CD14-positive monocyte (primary cell): ENCODE data around the gene AHNAK. TPM values are rescaled to one million over a fixed set of nuclear protein-coding genes. Genes with fewer than 3 reads are reported as not detected.

Experiments used
- DNase-seq, 3 donors: peaks; one replicate each; pipeline ENCODE4 v3.0.0-alpha.2; 2011 to 2022
- H2AFZ ChIP-seq: 2 replicates; pipeline ENCODE4 v1.6.0; 2012; ENCODE audit warnings: mild to moderate bottlenecking, low read depth, low read length, inconsistent platforms; ENCODE audit not compliant: insufficient read depth, poor library complexity, severe bottlenecking
- H3K27ac ChIP-seq, 2 donors: 1 replicate in 1 of 2; 2 replicates in 1 of 2; pipeline ENCODE4 v1.5.1; 2012 to 2013; ENCODE audit warnings: low read length in 2 of 2, control low read depth in 1 of 2, inconsistent platforms in 1 of 2, low read depth in 1 of 2, mild to moderate bottlenecking in 1 of 2
- H3K27me3 ChIP-seq, 2 donors: one replicate each; pipeline versions ENCODE4 v1.6.0 to v1.6.1; 2011 to 2013; ENCODE audit warnings: low read length in 2 of 2; ENCODE audit not compliant: control insufficient read depth in 2 of 2, insufficient read depth in 2 of 2
- H3K36me3 ChIP-seq, 2 donors: replicated peaks in 1 of 2; 1 replicate in 1 of 2; 2 replicates in 1 of 2; pipeline versions ENCODE4 v1.5.1 to v1.6.1; 2012 to 2013; ENCODE audit warnings: low read length in 2 of 2, control low read depth in 1 of 2, inconsistent platforms in 1 of 2, mild to moderate bottlenecking in 1 of 2; ENCODE audit not compliant: insufficient read depth in 2 of 2, control insufficient read depth in 1 of 2
- H3K4me1 ChIP-seq, 2 donors: 1 replicate in 1 of 2; 2 replicates in 1 of 2; pipeline versions ENCODE4 v1.5.1 to v1.6.1; 2012 to 2013; ENCODE audit warnings: low read length in 2 of 2, control low read depth in 1 of 2, inconsistent platforms in 1 of 2, mild to moderate bottlenecking in 1 of 2, moderate library complexity in 1 of 2; ENCODE audit not compliant: insufficient read depth in 2 of 2, control insufficient read depth in 1 of 2
- H3K4me2 ChIP-seq: replicated peaks from 2 replicates; pipeline ENCODE3; 2012; ENCODE audit warnings: low read length, moderate library complexity, mild to moderate bottlenecking; ENCODE audit not compliant: poor library complexity, severe bottlenecking; ENCODE audit errors: extremely low read depth
- H3K4me3 ChIP-seq, 3 experiments: fragments of 200-600 bp in 1 of 3; sonication (generic) in 1 of 3; replicated peaks in 1 of 3; 1 replicate in 2 of 3; 2 replicates in 1 of 3; pipeline ENCODE4 v1.5.1; 2011 to 2013; ENCODE audit warnings: low read length in 3 of 3, mild to moderate bottlenecking in 3 of 3, control low read depth in 2 of 3, low read depth in 2 of 3, inconsistent platforms in 1 of 3, moderate library complexity in 1 of 3
- H3K79me2 ChIP-seq: 2 replicates; pipeline ENCODE4 v1.6.0; 2012; ENCODE audit warnings: mild to moderate bottlenecking, control low read depth, inconsistent platforms, low read length, moderate library complexity; ENCODE audit not compliant: insufficient read depth
- H3K9ac ChIP-seq: 2 replicates; pipeline ENCODE4 v1.6.0; 2017; ENCODE audit warnings: low read length, mild to moderate bottlenecking; ENCODE audit not compliant: insufficient read depth, poor library complexity, severe bottlenecking
- H3K9me3 ChIP-seq, 2 donors: replicated peaks in 1 of 2; 1 replicate in 1 of 2; 2 replicates in 1 of 2; pipeline versions ENCODE4 v1.5.1 to v1.6.1; 2012 to 2013; ENCODE audit warnings: low read length in 2 of 2, control low read depth in 1 of 2; ENCODE audit not compliant: control insufficient read depth in 1 of 2, insufficient read depth in 1 of 2
- H4K20me1 ChIP-seq: 2 replicates; pipeline ENCODE4 v1.6.0; 2012; ENCODE audit warnings: mild to moderate bottlenecking, low read length, control low read depth, moderate library complexity; ENCODE audit not compliant: insufficient read depth
- H3K27ac Mint-ChIP-seq, 7 donors: one replicate each; pipeline ENCODE4 v1.8.0; 2020; ENCODE audit warnings: mild to moderate bottlenecking in 7 of 7, mixed read lengths in 7 of 7, moderate library complexity in 6 of 7, inconsistent platforms in 2 of 7
- H3K27me3 Mint-ChIP-seq, 3 donors: one replicate each; pipeline ENCODE4 v1.8.0; 2021 to 2022; ENCODE audit warnings: low read depth in 3 of 3, mild to moderate bottlenecking in 3 of 3, mixed read lengths in 3 of 3, moderate library complexity in 3 of 3, inconsistent platforms in 1 of 3
- H3K36me3 Mint-ChIP-seq, 2 donors: one replicate each; pipeline ENCODE4 v1.8.0; 2020; ENCODE audit warnings: mixed read lengths in 2 of 2, inconsistent platforms in 1 of 2, mild to moderate bottlenecking in 1 of 2
- H3K4me1 Mint-ChIP-seq: one replicate; pipeline ENCODE4 v1.8.0; 2020; ENCODE audit warnings: mild to moderate bottlenecking, mixed read lengths
- H3K4me3 Mint-ChIP-seq, 2 donors: one replicate each; pipeline ENCODE4 v1.8.0; 2020; ENCODE audit warnings: mild to moderate bottlenecking in 2 of 2, mixed read lengths in 2 of 2, moderate library complexity in 1 of 2
- H3K9me3 Mint-ChIP-seq, 7 donors: one replicate each; pipeline ENCODE4 v1.8.0; 2020 to 2022; ENCODE audit warnings: mixed read lengths in 7 of 7, mild to moderate bottlenecking in 6 of 7, moderate library complexity in 6 of 7, inconsistent platforms in 2 of 7
- WGBS: methylation state at CpG from one replicate; pipeline ENCODE4 v1.1.5; 2013; ENCODE audit warnings: missing lambda C conversion rate; ENCODE audit not compliant: insufficient coverage; 5-methylcytosine and 5-hydroxymethylcytosine counted together
- intact Hi-C, 2 donors: fragments of 100-400 bp; cut with micrococcal nuclease; formaldehyde crosslinking; loops; one replicate each; pipeline versions ENCODE4 v1.15.0 to v1.15.1; 2023
- polyA plus RNA-seq, 3 donors: library from polyadenylated mRNA; depleted of rRNA in 1 of 3; unstranded in 2 of 3; stranded (reverse) in 1 of 3; fragments of 300-500 nt in 2 of 3; fragments of >200 nt in 1 of 3; fragmentation: Illumina TruSeq in 2 of 3; gene quantifications; 1 replicate in 2 of 3; 2 replicates in 1 of 3; pipeline ENCODE4 v1.2.3, GENCODE V29; 2012 to 2021
- TF ChIP-seq, protein P1 (sequence below): fragments of 200-600 bp; IDR thresholded peaks from one replicate; pipeline ENCODE4 v1.8.0; 2022; ENCODE audit warnings: antibody characterized with exemption, mild to moderate bottlenecking

AHNAK gene
- polyA plus RNA-seq, 3 donors = 80.0 to 201 (median 103) TPM

DNA sequence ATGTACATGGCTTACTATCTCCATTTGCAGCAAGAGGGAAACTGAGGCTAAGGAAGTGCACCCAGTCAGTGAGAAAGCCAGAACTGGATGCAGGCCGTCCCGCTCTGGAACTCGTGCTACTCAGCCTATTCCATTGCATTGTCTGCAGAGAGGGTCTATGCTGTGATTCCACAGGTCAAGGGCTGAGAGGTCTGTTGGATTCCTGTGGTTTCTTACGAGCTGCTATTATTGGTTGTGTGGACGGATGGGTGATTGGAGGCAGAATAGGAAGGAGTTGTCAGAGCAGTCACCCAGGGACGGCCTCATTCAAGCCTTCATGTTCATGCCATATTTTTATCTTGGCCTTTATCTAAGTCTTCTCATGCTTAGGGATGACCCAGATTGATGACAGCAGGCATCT lies 94.3 kb downstream of the AHNAK start:
- H3K27ac Mint-ChIP-seq = no peak overlapping the region
- Histone ChIP-seq H3K27me3 (no peaks in the 10 kb centered on the region), H3K36me3 (no peaks in the 10 kb centered on the region), H3K27ac (no peak overlapping the region), H3K9ac (no peak overlapping the region), H4K20me1 (no peaks in the 10 kb centered on the region), H3K4me2 (no peak overlapping the region), H3K79me2 (no peaks in the 10 kb centered on the region), H3K4me3 (no peak overlapping the region), H3K9me3 (no peaks in the 10 kb centered on the region), H3K4me1 (peaks cover under 1 to 17% of the 10 kb centered on the region in 2 donors), H2AFZ (no peak overlapping the region)
- WGBS = 95% methylated on average over 4 of the region's 6 CpGs
- peaks cover 0 to 4% (median 0%) of the 10 kb centered on the region in 7 donors for H3K9me3 Mint-ChIP-seq
- intact Hi-C loops = no loop called here
- no peak for DNase-seq
- H3K36me3 Mint-ChIP-seq = peaks cover 6 to 16% of the 10 kb centered on the region in 2 donors
- H3K27me3 Mint-ChIP-seq = peaks cover 0 to 7% (median 0%) of the 10 kb centered on the region in 3 donors
- H3K4me3 Mint-ChIP-seq = peak overlapping the region in 1 of 2 donors; percentile 23
- TF ChIP-seq, protein P1, sequence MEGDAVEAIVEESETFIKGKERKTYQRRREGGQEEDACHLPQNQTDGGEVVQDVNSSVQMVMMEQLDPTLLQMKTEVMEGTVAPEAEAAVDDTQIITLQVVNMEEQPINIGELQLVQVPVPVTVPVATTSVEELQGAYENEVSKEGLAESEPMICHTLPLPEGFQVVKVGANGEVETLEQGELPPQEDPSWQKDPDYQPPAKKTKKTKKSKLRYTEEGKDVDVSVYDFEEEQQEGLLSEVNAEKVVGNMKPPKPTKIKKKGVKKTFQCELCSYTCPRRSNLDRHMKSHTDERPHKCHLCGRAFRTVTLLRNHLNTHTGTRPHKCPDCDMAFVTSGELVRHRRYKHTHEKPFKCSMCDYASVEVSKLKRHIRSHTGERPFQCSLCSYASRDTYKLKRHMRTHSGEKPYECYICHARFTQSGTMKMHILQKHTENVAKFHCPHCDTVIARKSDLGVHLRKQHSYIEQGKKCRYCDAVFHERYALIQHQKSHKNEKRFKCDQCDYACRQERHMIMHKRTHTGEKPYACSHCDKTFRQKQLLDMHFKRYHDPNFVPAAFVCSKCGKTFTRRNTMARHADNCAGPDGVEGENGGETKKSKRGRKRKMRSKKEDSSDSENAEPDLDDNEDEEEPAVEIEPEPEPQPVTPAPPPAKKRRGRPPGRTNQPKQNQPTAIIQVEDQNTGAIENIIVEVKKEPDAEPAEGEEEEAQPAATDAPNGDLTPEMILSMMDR = no peak
- H3K4me1 Mint-ChIP-seq = peaks cover 15% of the 10 kb centered on the region

DNA sequence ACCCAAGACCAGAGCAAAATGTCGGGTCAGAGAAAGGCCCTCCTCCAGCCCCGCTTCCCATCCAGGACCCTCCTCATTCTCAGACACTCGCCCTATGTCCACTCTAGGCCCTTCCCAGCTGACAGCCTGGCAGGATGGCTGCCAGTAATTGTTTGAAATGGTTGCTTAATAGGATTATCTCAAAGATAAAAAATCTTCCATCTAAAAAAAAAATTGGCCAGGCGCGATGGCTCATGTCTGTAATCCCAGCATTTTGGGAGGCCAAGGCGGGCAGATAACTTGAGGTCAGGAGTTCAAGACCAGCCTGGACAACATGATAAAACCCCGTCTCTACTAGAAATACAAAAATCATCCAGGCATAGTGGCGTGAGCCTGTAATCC lies 95.4 kb downstream of the AHNAK start:
- Histone ChIP-seq H3K4me1 (peaks cover 3 to 12% of the 10 kb centered on the region in 2 donors), H3K4me3 (no peak overlapping the region), H3K27ac (no peak overlapping the region), H3K36me3 (no peaks in the 10 kb centered on the region), H3K4me2 (no peak overlapping the region), H2AFZ (no peak overlapping the region), H4K20me1 (no peaks in the 10 kb centered on the region), H3K27me3 (no peaks in the 10 kb centered on the region), H3K79me2 (no peaks in the 10 kb centered on the region), H3K9ac (no peak overlapping the region), H3K9me3 (no peaks in the 10 kb centered on the region)
- H3K4me3 Mint-ChIP-seq = no peak overlapping the region
- H3K4me1 Mint-ChIP-seq = peaks cover 23% of the 10 kb centered on the region
- DNase-seq = no peak
- H3K27me3 Mint-ChIP-seq = peaks cover 0 to 7% (median 4%) of the 10 kb centered on the region in 3 donors
- 100% methylated on average over 4 of the region's 8 CpGs for WGBS
- H3K9me3 Mint-ChIP-seq = peaks cover 0 to 4% (median 0%) of the 10 kb centered on the region in 7 donors
- intact Hi-C loops = no loop called here
- peak overlapping the region in 2 of 7 donors; percentile 6 to 34 for H3K27ac Mint-ChIP-seq
- peaks cover 6 to 23% of the 10 kb centered on the region in 2 donors for H3K36me3 Mint-ChIP-seq
- TF ChIP-seq, protein P1 = no peak
